VCaP (cell line): ENCODE measurements around the gene NLRP12.

Experiments used
- H3K27ac ChIP-seq: fragments of 450-650 bp; 2 replicates; pipeline ENCODE4 v1.5.1; 2017
- TF ChIP-seq, protein P1 (sequence below): fragments of 450-650 bp; conservative IDR thresholded peaks from 2 replicates; pipeline ENCODE4 v1.5.1; 2017; ENCODE audit warnings: mild to moderate bottlenecking, moderate library complexity

The NLRP12 gene

DNA sequence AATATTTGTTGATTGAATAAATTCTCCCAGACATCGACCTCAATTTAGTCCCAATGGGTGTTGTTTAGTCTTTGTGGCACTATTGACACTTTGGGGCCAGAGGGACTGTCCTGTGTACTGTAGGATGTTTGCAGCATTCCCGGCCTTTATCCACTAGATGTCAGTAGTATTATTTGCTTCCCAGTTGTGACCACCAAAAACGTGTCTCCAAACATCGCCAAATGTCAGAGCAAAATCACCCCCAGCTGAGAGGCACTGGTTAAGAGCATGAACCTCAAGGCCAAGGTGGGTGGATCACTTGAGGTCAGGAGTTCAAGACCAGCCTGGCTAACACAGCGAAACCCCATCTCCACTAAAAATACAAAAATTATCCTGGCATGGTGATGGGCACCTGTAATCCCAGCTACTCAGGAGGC is 15.4 kb downstream of the NLRP12 start:
- H3K27ac ChIP-seq: no peak overlapping the region
- TF ChIP-seq, protein P1, sequence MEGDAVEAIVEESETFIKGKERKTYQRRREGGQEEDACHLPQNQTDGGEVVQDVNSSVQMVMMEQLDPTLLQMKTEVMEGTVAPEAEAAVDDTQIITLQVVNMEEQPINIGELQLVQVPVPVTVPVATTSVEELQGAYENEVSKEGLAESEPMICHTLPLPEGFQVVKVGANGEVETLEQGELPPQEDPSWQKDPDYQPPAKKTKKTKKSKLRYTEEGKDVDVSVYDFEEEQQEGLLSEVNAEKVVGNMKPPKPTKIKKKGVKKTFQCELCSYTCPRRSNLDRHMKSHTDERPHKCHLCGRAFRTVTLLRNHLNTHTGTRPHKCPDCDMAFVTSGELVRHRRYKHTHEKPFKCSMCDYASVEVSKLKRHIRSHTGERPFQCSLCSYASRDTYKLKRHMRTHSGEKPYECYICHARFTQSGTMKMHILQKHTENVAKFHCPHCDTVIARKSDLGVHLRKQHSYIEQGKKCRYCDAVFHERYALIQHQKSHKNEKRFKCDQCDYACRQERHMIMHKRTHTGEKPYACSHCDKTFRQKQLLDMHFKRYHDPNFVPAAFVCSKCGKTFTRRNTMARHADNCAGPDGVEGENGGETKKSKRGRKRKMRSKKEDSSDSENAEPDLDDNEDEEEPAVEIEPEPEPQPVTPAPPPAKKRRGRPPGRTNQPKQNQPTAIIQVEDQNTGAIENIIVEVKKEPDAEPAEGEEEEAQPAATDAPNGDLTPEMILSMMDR: peak; percentile 86

DNA sequence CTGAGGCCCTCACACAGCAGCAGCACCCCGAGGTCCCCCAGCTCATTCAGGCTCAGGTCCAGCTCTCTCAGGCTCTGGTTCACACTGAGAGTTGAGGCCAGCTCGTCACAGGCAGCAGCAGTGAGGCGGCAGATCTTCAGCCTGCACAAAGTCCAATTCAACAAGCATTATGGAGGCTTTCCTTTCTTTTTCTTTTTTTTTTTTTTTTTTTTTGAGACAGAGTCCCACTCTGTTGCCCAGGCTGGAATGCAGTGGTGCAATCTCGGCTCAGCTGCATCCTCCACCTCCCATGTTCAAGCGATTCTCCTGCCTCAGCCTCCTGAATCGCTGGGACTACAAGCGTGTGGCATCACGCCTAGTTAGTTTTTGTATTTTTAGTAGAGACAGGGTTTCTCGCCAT is 22.9 kb downstream of the NLRP12 start:
- no peak overlapping the region for H3K27ac ChIP-seq
- TF ChIP-seq, protein P1: no peak

DNA sequence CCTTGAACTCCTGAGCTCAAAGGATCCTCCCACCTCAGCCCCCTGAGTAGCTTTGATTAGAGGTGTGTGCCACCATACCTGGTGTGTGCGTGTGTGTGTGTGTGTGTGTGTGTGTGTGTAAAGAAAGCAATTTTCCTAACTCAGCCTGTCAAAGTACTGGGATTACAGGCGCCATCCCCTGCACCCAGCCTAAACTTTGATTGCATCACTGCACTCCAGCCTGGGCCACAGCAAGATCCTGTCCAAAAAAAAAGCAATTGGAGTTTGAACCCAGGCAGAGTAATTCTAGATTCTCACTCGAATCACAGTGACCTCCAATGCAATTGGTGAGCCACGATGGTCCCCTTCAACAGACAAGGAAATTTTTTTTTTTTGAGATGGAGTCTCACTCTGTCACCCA is 29.1 kb downstream of the NLRP12 start:
- H3K27ac ChIP-seq: no peak overlapping the region
- TF ChIP-seq, protein P1: no peak

DNA sequence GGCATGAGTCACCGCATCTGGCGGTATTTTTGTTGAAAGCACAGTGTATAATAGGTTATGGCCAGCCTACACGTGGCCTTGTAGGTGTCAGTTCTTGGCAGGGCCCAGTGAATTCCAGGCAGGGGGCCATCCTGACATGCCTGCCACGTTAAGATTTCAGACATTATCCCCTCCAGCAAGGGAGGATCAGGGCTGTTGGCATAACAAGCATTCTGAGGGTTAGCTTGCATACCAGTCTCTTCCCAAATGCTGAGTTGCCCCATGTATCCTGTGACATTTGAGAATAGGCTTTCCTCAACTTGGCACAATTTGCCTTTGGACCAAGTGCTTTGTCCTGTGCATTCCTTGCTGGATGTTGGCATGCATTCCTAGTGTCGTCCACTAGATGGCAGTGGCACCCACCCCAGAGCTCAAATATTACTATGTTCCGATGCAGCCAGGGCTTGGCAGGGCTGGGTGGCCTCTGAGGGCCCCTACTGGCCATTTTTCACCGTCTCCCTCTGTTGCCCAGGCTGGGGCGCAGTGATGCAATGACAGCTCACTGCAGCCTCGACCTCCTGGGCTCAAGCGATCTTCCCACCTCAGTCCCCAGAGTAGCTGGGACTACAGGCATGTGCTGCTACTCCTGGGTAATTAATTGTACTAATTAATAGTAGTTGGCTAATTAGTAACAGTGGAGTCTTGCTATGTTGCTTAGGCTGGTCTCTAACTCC is 31.2 kb downstream of the NLRP12 start:
- no peak overlapping the region for H3K27ac ChIP-seq
- TF ChIP-seq, protein P1: peak; percentile 100

DNA sequence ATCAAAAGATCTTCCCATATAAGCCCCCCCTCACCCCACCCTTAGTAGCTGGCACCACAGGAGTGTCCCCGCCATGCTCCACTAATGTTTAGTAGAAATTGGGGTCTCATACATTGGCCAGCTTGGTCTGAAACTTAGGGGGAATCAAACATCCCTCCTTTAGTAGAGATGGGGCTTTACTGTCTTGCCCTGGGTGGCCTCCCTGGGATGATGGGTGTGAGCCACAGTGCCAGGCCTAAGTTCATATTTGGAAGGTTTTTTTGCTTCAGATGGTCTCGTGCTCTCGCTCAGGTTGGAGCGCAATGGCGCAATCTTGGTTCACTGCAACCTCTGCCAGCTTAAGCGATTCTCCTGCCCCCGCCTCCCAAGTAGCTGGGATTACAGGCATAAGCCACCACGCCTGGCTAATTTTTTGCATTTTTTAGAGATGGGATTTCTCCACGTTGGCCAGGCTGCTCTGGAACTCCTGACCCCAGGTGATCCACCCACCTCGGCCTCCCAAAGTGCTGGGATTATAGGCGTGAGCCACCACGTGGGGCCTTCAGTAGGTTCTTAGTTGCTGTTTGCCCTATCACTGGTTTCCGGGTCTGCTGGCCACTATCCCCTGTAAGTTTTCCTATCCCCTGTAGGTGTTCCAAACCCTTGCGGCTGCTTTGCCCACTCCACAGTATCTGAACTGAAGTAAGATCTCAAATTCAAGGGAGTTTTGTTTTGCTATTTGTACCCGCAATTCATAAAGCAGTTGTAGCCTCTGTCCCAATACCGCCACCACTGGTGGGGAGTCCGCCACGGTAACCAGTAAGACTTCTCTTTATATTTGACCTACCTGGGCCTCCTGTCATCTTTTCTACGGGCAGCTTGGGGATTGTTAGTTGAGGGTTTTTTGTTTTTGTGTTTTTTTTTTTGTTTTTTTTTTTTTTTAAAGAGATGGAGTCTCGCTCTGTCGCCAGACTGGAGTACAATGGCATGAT is 34.1 kb downstream of the NLRP12 start:
- TF ChIP-seq, protein P1: no peak
- no peak overlapping the region for H3K27ac ChIP-seq

DNA sequence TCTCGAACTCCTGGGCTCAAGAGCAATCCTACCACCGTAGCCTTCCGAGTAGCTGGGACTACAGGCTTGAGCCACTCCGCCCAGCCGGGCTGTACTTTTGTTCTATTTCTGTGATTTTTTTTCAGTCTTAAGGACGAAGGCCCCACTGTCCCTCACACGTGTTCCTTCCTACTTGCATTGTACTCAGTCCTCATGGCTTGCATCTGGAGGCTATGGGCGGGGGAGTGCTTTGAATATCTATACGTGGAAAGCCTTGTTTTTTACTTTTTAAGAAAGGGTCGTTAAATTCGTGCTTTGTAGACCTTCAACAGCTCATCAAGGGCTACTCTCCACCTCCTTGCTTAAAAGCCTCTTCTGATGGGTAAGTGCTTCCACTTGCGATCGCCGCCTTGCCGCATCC is 36.8 kb downstream of the NLRP12 start:
- TF ChIP-seq, protein P1: no peak
- H3K27ac ChIP-seq: no peak overlapping the region

DNA sequence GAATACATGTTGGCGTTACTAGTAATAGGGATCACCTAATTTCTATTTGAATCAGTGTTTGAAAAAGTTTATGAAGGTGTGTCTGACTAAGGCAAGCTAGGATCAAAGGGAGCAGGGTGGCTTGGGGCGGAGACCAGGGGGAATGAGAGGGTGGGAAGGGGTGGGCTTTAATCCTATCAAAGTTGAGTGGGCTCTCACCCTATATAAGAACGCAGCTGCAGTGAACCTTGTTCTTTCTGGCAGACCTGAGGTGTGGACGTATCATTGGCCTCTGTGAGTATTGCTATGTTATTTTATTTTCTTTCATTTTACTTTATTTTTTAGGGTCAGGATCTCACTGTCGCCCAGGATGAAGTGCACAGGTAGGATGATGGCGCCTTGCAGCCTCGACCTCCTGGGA is 37.4 kb downstream of the NLRP12 start:
- no peak overlapping the region for H3K27ac ChIP-seq
- TF ChIP-seq, protein P1: no peak
